NOMO-1 (cell line): Measurements from ENCODE around the gene KRT39.

Source experiments
- DNase-seq, 2 experiments: peaks; one replicate each; lab custom pipeline; 2025; ENCODE audit not compliant: unreplicated experiment in 2 of 2; lab: John Stamatoyannopoulos, UW

KRT39 gene

DNA sequence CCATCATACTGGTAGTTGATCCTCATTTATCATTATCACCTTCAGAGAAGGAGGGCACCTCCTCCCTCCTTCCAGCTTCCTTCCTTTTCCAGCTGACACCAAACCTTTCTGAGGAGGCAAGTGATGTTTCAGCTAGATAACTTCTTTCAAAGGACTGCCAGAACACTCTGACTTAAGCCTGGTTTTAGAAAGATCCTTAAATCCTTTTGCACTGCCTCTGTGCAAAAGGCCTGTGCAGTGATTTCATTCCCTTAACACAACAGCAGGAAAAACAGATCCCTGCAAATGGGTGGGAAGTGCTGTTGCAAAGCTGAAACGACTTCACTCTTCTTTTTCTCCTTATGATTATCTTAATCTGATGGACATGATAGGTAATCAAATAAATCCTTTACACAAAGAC lies 22.2 kb downstream of the KRT39 start:
- no peak for DNase-seq

DNA sequence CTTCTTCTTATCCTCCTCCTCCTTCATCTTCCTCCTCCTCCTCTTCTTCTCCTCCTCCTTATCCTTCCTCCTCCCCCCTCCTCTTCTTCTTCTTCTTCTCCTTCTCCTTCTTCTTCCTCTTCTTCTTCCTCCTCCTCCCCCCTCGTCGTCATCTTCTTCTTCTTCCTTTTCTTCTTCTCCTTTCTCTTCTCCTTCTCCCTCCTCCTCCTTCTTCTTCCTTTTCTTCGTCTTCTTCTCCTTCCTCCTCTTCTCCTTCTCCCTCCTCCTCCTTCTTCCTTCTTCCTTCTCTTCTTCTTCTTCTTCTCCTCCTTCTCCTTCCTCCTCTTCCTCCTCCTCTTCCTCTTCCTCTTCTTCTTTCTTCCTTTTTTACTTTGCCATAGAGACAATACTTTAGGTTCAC lies 24.2 kb downstream of the KRT39 start:
- no peak for DNase-seq

DNA sequence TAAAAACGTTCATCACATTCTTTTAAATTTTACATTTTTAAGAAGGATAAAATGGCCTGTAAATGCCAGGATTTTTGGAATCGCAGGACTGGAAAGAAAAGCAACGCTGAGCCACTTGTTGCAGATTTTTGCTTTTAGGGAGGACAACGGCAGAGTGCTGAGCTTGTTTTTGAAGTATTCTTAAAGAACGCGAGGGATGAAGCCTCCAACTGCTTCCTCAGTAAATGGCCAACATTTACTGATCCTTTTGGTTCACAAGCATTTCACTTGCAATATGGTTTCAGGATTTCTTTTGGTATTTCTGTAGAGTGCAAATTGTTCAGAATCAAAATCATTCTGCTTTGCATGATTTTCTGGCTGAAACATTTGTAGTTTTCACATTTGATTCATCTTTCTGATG lies 26.5 kb downstream of the KRT39 start:
- no peak for DNase-seq

DNA sequence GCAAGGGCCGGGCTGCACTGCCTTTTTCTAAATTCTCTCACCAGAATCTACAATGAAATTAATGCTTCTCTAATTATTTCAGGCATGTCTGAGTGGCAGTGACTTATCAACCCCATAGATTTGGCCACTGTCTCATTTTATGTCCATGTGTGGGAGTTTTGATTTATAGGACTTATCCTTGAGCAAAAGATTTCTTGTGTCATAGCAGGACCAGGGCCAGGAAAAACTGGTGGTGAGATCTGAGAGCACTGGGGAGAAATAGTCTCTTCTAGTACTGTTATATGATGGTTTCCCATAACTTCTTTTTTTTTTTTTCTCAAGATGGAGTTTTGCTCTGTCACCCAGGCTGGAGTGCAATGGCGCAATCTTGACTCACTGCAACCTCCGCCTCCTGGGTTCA lies 27.8 kb downstream of the KRT39 start:
- DNase-seq = no peak

DNA sequence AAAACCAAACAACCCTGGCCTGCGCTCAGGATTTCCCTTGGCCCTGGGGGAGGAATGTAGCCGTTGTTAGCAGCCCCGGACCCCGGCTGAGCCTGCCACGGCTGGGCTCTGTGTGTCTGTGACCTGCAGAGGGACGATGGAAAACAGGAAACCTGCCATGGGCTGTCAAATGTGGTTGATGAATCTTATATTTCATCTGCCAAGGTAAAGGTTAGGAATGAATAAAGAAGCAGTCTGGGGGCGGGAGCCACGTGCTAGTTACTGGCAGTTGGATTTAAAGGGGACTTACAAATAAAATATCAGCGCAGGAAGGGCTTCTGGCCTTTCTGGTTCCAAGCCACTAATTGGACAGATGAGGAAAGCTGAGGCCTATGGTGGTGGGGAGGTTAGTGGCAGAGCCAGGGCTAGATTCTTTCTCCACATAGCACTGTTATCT lies 29.3 kb downstream of the KRT39 start, which contains the start of gene KRT23:
TSS of gene KRT23 (minus strand) at position 263 of the 436 bp plus-strand sequence. CDS start 1,043 bp downstream, outside the sequence.
- no peak for DNase-seq

DNA sequence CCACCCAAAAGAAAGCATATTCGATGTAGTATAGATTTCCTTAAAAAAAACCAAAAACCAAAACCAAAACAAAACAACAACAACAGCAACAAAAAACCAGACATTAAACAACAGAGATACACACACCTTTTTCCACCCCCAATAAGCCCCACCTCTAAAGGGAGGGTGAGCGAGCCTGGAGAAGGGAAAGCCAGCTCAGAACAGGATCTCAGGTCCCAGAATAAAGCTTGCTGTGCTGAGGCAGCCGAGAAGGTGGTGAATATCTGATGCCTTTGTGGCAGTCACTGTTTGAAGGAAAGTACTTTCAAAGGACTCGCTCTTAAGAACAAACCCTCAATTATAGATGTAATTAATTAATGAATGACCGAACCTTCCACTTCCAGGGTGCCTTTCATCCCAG lies 29.8 kb downstream of the KRT39 start:
- no peak for DNase-seq

DNA sequence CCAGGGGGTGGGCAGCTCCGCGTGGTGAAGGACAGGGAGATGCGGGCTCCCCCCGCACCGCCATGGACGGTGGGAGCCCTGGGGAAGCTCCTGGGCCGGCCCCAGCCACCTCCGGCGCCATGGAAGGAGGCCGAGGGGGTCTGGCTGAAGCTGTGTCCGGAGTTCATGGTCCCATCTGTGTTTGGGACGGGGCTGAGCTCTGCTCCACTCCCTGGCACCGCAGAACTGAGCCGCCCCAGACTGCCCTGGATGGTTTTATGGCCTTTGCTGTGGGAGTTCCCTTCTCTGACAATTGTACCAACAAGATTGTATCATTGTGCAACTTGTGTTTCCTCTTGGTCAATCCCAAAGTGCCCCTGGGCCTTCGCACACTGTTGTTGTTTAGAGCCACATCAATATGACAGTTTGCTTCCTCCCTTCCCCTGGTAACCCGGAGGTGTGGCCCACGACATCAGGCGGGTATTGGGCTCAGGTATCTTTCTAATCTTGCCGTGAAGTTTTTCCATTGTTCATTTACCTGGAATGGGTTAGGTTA lies 30.2 kb downstream of the KRT39 start:
- DNase-seq = peak; percentile 58 to 71

DNA sequence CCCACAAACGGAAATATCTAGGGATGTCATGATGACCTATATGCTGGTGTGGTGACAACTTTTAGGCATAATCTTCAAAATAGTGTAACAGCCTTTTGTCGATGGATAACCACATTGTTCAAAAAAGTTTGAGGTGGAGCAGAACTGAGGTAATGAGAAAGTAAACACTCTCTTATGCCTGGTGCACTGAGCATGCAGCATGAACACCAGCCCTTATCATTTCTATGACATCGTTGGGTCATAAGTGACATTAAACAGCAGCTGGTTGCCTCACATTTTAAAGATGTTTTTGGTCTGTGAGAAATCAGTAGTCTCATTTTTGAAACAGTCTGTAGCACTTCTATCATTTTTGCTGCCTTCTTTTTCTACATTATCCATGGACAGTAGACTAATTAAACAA lies 31.1 kb downstream of the KRT39 start:
- DNase-seq = peak in 1 of 2 experiments; percentile 44

DNA sequence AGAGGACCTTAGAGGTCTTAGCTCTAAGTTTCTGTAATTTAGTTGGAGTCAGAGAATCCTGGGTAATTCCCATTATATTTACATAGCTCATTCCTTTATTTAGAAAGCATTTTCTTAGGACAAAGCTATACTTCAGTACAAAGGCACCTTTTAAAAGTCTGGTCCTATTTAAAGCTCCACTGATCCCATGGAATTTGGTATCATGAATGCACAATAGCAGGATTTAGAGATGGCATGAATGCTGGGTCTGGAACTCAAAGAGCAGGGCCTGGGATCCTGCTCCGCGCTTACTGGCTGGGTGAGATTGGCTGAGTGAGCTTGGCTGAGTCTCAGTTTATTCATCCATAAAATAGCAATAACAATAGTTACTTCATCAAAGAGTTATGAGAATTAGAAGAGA lies 34.1 kb downstream of the KRT39 start:
- DNase-seq = no peak

DNA sequence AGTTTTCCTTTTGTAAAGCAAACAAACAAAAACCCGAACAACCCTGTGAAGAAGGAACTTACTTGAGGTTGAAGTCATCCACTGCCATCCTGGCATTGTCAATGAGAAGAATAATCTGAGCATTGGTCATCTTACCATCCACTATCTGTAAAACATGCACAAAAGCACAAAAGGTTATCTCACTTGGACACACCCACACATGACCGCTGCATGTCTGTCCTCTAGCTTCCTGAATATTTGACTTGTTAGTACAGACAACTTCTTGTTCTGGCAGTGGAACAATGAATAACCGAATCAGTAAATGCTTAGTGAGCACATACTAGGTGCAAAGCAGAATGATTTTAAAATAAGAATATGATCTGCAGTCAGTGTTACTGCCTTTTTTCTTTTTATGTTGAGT lies 35.4 kb downstream of the KRT39 start:
- DNase-seq = no peak

DNA sequence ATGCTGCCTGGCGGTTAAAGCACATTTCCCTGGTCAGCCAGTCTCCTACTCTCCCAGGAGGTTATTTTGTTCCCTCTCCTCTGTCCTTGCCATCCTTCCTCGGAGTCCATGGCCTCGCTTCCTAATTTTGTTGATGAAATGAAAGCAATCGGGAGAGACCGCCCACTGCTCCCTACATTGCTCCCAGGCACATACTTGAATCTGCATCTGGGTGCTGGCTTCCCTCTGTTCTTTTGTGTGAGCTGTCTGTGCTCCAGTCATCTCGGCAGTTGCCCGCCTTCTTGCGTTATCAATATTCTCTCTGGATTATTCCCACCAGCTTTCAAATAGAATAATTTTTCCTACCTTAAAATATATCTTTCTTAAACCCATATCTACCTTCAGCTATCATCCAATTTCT lies 40.4 kb downstream of the KRT39 start:
- DNase-seq = no peak

DNA sequence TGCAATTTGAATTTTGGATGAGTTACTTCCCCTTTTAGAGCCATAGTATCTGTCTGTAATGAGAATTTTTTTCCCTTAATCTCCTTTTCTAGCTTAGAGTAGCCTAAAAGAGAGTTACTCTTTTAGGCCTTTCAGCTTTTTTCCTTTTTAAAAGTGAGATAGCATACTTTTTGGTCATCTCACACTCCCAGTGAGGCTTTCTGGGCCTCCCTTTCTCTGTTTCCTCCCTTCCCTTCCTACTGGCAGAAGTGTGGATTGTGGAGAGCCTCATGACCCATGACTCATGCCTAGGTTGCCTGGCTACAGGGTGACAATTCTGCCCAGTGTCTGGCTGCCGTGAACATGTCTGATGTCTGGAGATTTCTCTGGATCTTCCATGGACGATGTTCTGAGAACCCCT lies 44.5 kb downstream of the KRT39 start:
- peak; percentile 66 for DNase-seq

DNA sequence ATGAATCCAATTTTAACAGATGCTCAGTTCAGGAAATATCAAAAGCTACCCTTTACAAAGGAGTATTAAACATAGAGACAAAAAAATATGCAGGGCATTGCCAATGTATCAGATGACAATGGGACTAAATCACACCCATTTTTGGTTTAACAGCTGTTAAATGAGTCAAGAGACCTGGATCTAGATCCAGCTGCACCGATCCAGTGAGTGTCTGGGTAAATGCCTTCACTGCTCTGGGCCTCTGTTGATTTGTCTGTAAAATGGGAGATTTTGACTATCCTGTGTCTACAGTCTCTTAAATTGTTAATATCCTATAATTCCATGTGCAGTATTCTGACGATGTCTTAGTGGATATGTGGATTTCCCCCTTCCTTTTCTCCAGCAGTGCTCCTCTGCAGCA lies 45.7 kb downstream of the KRT39 start:
- DNase-seq = no peak

DNA sequence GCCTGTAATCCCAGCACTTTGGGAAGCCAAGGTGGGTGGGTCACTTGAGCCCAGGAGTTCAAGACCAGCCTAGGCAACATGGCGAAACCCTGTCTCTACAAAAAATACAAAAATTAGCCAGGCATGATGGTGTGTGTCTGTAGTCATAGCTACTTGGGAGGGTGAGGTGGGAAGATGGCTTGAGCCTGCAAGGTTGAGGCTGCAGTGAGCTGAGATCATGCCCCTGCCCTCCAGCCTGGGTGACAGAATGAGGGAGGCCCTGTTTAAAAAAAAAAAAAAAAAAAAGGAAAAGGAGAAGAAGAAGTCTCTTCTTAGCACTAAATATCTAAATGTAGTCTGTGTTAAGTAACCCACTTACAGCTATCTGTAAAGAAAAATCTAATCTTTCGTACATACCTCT lies 49.6 kb downstream of the KRT39 start:
- peak in 1 of 2 experiments; percentile 41 for DNase-seq

DNA sequence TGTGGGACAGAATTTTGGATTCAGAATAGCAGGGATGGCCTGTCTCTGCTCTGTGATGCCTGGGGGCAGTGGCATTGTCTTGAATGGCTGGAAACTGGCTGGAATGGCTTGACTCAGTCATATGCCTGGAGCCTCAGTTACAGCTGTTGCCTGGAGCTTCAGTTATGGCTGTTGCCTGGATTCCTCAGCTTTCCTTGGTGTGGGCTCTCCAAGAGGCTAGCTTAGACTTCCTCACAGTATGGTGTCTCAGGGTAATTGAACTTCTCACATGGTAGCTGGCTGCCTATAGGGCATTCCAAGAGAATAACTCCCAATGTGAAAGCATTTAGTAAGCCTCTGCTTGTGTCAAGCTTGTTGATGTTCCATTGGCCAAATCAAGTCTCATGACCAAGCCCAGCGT lies 50.4 kb downstream of the KRT39 start:
- no peak for DNase-seq

DNA sequence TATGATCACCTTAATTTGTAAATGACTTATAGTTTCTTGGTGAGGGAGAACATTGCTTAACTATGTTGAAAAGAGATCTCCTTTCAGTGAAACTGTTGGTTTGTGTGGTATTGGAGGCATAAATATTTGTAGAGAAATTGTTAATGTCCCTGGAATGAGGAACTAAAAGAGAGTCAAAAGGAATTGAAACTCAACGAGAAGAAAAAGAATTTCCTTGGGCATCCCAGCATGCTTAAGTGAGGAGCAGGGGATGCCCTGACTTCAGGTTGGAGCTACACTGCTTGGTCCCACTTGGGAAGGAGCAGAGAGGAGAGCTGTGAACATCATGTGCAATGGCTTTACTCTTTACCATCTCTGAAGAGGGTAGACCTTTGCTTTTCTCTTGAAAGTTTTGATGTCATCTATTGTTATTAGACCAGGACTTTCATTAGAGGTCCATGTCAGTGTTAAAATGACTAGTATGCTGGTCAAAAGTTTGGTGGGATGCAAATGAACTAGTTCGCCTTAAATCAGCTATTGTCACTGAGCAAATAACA lies 51.0 kb downstream of the KRT39 start:
- peak; percentile 46 to 95 for DNase-seq

DNA sequence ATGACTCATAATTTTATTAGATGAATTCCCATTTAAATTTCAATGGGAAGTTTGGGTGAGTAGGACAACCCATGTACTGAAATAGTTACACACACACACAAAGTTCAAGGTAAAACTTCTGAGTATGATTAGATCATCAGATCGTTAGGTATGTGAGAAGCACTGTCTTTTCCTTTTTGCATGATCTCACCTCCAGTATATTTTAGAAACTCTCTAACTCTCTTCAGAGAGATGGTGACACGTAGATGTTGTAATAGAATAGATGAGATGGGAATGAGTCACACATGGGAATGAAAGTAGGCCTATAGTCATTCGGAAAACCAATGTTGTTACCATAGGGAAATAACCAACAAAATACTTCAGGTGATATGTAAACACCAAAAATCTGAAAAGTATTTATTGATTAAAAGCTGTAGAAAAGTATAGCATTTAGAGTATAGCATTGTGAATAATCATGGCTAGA lies 51.5 kb downstream of the KRT39 start:
- peak; percentile 10 to 82 for DNase-seq

DNA sequence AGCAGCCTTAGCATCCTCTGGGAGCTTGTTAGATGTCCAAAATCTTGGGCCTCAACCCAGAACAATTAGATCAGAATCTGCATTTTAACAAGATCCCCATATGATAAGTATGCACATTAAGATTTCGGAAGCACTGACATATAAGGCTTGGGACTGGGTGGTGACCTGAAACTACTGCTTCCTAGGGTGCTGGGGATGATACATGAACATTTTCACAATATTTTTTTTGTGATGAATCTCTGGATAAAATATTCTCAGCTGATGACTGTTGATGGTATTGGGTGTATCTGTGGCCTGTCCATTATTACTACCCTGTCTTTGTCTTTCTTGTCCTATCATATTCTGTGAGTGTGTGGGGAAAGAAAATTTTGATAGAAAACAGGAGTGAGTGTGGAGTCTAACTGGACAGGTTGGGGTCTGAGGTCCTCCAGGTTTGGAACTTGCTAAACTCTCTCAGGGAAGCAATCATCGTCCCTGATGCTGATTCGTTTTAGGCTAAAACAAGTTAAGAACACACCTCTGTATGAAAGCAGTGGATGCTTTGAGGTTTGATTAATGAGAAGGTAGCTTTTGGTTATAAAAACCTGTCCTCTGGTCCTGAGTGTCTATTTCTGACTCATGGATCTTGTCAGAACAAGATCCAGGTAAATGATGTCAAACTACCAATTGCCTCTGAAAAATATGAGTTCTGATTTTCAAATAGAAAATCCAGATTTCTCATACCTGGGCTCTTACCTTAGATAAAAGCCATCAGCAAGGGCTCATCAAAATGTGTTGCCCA lies 52.5 kb downstream of the KRT39 start:
- DNase-seq = no peak

DNA sequence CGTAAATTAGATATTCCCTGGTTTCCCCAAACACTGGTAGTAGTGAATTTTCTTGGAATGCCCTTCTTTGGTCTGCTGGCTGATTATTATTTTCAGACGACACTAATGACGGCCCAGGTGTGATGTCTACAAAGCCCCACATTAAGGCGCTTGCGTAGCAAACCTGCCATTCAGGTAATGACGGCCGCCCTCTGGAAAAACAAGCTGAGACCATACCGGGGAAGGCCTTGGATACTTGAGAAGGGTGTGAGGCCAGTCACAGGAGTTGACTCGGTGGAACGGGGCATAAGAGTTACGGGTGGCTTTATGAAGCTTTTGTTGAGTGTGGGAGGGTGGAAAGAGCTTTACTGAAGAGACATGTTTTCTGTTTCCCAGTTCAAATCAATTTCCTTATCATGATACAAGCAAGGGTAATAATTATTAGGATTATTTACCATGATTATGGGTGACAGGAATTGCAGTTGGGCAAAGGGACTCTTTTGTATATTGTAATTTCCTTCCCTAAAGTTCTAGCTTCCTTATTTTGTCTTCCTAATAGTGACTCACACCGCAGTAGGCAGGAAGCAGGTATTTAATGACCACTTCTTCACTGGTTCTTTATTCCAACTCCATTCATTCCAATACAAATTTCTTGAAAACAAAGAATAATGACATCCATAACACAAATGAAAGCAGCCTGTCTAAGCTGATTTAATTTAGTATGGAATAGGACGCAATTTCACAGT lies 54.1 kb downstream of the KRT39 start:
- peak; percentile 28 to 63 for DNase-seq

DNA sequence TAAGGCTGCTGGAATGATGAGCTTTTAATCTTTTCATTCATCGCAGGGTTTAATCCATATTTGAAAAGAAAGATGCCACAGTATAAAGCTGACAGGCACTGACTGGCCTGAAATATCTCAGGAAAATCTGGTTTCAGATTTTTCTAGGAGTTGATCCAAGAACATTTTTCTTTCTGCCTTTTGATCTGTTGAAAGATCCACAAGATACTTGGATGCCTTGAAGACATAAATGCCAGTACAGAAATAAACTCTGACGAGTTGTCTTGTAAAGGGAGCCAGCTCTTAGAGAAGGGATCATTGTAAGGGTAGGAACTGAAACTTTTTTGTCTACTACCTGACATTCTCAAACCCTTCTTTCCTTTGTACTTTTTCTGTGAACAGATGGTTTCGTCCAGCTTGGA lies 56.3 kb downstream of the KRT39 start:
- no peak for DNase-seq

DNA sequence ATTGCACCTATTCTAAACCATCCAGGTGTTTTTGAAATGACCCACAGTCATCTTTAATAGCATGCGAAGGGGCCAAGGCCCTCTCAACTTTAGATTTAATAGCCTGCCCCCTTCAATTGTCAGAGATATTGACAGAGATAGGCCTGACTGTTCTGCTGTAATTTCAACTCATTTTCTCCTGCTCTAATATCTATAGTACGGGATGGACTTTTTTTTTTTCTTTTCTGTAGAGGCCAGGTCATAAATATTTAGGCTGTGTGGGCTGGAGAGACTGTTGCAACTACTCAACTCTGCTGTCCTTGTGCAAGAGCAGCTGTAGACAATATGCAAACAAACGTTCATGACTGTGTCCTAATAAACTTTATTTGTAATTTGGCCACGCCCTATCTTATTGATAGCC lies 57.0 kb downstream of the KRT39 start:
- peak; percentile 44 to 66 for DNase-seq
